Measurements from ENCODE around the gene NKAIN2. TPM values are rescaled to one million over a fixed set of nuclear protein-coding genes. Genes with fewer than 3 reads are reported as not detected.

The NKAIN2 gene
- total RNA-seq, 1 experiment from 2014 or later: not detected

DNA sequence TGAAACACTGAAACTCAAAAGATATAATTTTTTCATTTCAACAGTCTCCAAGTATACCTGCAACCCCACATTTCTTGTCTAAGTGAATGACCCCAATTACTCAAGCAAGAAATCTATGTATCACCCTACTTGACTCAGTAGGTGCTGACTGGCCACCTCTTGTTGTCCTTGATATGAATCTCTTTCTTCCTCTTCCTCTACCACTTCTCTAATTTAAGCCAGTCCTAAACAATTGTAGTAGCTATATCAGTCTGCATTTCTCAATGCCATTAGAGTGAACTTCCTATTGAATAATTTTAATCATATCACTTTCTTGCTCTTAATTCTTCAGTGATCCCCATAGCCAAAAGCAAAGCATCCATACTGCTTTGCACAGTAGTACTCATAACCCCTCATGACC lies 93.2 kb downstream of the NKAIN2 start:
- Mint-ChIP-seq H3K9me3 (ENCODE audit: low read depth, unreplicated experiment) (no peaks in the 10 kb centered on the region), H3K36me3 (ENCODE audit: insufficient read depth, unreplicated experiment) (no peaks in the 10 kb centered on the region), H3K27me3 (ENCODE audit: unreplicated experiment) (no peaks in the 10 kb centered on the region), H3K27ac (ENCODE audit: unreplicated experiment) (no peak overlapping the region), H3K4me1 (ENCODE audit: low read depth, unreplicated experiment) (no peaks in the 10 kb centered on the region), H3K4me3 (ENCODE audit: low read depth, unreplicated experiment) (no peak overlapping the region)
- BruUV-seq (replicated peaks): no TSS peak
- CTCF ChIA-PET: no interaction called here
- DNase-seq: no peak
- intact Hi-C loops (cut with micrococcal nuclease; ENCODE audit: unreplicated experiment): no loop called here
- TF ChIP-seq, protein P1, sequence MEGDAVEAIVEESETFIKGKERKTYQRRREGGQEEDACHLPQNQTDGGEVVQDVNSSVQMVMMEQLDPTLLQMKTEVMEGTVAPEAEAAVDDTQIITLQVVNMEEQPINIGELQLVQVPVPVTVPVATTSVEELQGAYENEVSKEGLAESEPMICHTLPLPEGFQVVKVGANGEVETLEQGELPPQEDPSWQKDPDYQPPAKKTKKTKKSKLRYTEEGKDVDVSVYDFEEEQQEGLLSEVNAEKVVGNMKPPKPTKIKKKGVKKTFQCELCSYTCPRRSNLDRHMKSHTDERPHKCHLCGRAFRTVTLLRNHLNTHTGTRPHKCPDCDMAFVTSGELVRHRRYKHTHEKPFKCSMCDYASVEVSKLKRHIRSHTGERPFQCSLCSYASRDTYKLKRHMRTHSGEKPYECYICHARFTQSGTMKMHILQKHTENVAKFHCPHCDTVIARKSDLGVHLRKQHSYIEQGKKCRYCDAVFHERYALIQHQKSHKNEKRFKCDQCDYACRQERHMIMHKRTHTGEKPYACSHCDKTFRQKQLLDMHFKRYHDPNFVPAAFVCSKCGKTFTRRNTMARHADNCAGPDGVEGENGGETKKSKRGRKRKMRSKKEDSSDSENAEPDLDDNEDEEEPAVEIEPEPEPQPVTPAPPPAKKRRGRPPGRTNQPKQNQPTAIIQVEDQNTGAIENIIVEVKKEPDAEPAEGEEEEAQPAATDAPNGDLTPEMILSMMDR (IDR thresholded peaks at IDR 0.05; ENCODE audit: unreplicated experiment): no peak

DNA sequence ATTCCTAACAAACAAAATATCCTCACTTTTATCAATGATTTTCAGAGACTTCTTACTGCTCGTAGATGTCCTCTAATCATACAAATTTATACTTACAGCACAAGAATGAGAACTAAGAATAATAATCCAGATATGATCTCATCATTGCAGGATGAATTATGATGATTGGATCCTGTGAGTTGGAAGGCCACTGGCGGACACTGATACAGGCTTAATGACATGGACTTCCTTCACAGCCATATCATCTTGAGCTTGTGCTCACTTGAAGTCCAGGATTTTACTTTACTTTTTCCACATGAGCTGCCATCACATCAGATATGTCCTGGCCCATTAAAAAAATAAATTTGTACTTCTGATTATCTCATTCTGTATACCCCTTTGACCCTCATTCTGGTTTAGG lies 94.3 kb downstream of the NKAIN2 start:
- H3K27me3 Mint-ChIP-seq (ENCODE audit: unreplicated experiment): no peaks in the 10 kb centered on the region
- no TSS peak for BruUV-seq (replicated peaks)
- no peaks in the 10 kb centered on the region for H3K36me3 Mint-ChIP-seq (ENCODE audit: insufficient read depth, unreplicated experiment)
- H3K4me1 Mint-ChIP-seq (ENCODE audit: low read depth, unreplicated experiment): no peaks in the 10 kb centered on the region
- no peaks in the 10 kb centered on the region for H3K9me3 Mint-ChIP-seq (ENCODE audit: low read depth, unreplicated experiment)
- TF ChIP-seq, protein P1 (IDR thresholded peaks at IDR 0.05; ENCODE audit: unreplicated experiment): no peak
- H3K4me3 Mint-ChIP-seq (ENCODE audit: low read depth, unreplicated experiment): no peak overlapping the region
- no peak overlapping the region for H3K27ac Mint-ChIP-seq (ENCODE audit: unreplicated experiment)
- intact Hi-C loops (cut with micrococcal nuclease; ENCODE audit: unreplicated experiment): no loop called here
- DNase-seq: no peak
- CTCF ChIA-PET: interaction anchor here (0.7 to 0.9 kb wide), 2 partner anchors 14 to 829 kb away, joined by 4 read pairs; no protein-coding TSS in a partner anchor

DNA sequence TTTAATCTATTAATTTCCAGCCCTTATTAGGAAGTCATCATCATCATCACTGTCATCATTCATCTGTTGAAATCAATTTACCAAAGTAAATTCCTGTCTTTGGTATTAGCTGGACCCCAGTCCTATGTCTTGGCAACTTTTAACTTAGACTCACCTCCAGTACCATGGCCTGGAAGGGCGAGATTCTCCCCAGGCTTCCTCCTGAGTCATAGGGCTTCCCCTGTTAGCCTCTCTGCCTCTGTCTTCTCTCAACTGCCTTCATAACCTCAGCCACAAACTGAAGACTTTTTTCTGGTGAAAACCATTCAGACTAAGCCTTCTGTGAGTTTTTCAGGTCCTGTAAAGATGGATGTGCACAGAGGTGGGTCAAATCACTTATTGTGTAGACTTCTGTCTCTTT lies 95.0 kb downstream of the NKAIN2 start:
- Mint-ChIP-seq H3K27me3 (ENCODE audit: unreplicated experiment) (no peaks in the 10 kb centered on the region), H3K27ac (ENCODE audit: unreplicated experiment) (no peak overlapping the region), H3K4me1 (ENCODE audit: low read depth, unreplicated experiment) (no peaks in the 10 kb centered on the region), H3K9me3 (ENCODE audit: low read depth, unreplicated experiment) (no peaks in the 10 kb centered on the region), H3K4me3 (ENCODE audit: low read depth, unreplicated experiment) (no peak overlapping the region), H3K36me3 (ENCODE audit: insufficient read depth, unreplicated experiment) (no peaks in the 10 kb centered on the region)
- intact Hi-C loops (cut with micrococcal nuclease; ENCODE audit: unreplicated experiment): no loop called here
- BruUV-seq (replicated peaks): no TSS peak
- DNase-seq: no peak
- CTCF ChIA-PET: no interaction called here
- TF ChIP-seq, protein P1 (IDR thresholded peaks at IDR 0.05; ENCODE audit: unreplicated experiment): no peak

DNA sequence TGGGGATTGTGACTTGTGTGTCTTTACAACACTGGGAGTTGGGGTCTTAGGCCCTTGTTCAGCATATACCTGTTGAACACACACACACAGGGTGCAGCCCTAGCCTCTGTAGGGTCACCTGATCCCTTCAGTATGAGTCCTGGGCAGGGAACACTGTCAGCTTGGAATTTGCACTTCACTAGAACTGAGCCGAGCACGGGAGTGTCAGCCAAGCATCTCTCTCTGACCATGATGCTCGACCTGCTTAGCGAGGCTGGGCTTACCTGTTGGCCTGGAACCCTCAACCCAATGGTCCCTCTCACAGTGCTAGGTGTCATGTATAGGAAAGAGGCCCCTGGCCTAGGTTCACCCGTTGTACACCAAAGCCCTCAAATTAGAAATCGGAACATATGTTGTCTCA lies 96.1 kb downstream of the NKAIN2 start:
- Mint-ChIP-seq H3K9me3 (ENCODE audit: low read depth, unreplicated experiment) (no peaks in the 10 kb centered on the region), H3K36me3 (ENCODE audit: insufficient read depth, unreplicated experiment) (no peaks in the 10 kb centered on the region), H3K27ac (ENCODE audit: unreplicated experiment) (no peak overlapping the region), H3K27me3 (ENCODE audit: unreplicated experiment) (no peaks in the 10 kb centered on the region), H3K4me3 (ENCODE audit: low read depth, unreplicated experiment) (no peak overlapping the region), H3K4me1 (ENCODE audit: low read depth, unreplicated experiment) (no peaks in the 10 kb centered on the region)
- BruUV-seq (replicated peaks): no TSS peak
- CTCF ChIA-PET: no interaction called here
- intact Hi-C loops (cut with micrococcal nuclease; ENCODE audit: unreplicated experiment): no loop called here
- DNase-seq: no peak
- TF ChIP-seq, protein P1 (IDR thresholded peaks at IDR 0.05; ENCODE audit: unreplicated experiment): no peak

Data from Calu3 (cell line).